NCI-H1417 treated with DMSO at 0.1 percent for 48 hours (cell line): ENCODE data around the gene SMIM38.

Experiments used
- DNase-seq: peaks from one replicate; lab custom pipeline; 2025; lab: John Stamatoyannopoulos, UW

Gene SMIM38

DNA sequence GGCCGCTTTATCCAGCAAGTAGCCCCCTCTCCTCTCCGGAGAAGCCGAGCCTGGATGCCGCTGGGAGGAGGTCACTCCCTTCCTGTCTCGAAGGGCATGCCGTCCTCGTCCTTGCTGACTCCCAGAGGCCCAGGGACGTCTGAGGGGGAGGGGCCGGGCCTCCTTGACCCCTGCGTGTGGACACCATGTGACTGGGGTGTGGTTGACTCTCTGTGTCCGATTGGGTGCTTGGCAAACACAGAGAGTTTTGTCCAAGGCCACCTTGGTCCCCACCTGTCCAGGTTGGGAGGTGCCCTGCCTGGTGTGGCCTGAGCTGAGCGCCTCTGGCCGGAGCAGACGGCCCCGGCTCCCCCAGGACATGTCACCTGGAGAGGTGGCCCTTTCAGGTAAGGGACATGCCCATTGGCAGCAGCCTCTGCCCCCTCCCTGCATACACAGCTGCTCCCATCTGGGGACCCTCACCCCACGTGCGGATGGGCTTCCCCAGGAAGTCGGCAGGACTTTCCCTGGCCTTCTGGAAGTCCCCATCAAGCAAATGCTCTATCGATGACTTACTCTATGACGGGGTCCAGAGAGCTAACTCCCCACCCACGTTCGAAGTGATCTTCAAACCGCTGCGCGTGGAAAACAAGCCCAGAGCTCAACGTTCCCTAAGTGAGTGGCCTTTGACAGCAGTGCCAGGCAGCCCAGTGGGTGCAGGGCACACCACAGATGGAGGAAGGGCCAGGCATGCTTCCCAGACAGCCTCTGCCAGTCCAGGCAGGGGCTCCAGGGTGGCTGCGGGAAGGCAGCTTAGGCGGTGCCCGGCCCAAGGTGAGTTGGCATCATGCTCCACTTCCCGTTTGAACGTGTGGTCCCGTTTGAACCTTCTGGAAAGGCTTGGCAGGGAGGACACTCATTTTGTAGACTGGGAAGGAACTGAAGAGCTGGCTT lies at the start of gene SMIM38:
Gene SMIM38 (plus strand): TSS at position 634 of the 933 bp plus-strand sequence. CDS start 1,912 bp downstream, outside the sequence.
- no peak for DNase-seq

DNA sequence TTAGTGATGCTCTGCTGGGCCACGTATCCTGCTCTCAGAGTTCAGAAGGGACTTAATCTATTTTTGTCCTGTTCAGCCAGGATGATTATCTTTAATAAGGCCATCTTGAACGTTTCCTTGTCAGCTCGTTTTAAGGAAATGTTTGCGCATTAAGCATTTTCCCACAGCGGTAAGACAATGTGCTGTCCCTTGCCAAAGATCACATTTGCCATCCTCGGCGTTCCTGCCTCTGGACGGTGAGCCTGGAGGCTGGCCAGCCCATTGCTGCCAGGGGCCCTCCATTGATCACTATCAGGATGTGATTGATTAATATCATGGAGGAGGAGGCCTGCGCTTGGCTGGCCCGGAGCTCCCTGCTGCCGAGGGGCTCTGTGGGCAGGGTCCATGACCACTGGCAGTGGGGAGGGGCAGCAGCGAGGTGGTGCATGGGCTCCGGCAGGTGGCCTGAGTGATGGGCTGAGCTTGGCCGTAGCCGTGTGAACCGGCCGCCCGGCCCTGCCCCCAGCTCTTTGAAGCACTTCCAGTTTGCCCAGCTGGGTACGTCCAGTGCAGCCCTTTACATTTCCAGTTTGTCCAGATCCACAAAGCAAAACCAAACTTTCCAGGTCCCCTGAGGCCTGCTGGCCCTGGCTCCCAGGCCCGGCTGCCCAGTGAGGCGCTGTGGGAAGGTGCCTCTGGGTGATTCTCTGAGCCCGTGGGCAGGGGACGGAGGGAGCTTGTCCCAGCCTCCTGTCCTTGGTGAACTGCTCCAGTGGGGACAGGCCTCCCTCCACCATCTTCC lies 49.5 kb upstream of the SMIM38 start:
- DNase-seq = no peak

DNA sequence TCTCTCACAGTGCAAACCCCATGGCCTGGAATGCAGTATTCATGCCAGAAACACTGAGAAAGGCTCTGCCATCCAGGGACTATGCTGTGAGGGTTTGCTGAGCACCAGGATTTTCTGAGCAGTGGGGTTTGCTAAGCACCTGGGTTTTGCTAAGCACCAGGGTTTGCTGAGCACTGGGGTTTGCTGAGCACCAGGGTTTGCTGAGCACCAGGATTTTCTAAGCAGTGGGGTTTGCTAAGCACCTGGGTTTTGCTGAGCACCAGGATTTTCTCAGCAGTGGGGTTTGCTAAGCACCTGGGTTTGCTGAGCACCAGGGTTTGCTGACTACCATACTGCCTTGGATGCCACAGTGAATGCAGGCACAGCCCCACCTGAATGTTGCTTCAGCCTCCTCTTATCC lies 48.3 kb upstream of the SMIM38 start:
- no peak for DNase-seq

DNA sequence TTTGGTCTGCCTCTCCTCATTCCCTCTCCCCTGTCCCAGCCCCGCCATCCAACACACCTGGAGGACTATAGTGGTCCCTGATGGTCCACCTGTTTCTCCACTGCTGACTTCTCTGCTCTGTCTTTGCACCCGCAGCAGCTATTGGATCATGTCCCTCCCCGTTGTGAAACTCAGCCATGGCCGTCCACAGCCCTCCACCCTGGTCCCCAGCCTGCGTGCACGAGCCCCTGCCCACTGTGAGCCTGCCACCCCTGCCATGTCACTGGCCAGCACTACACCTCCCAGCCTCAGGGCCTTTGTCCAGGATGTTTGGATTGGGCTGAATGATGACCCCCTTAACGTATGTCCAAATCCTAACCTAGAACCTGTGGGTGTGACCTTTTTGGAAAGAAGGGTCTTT lies 47.7 kb upstream of the SMIM38 start:
- DNase-seq = no peak

DNA sequence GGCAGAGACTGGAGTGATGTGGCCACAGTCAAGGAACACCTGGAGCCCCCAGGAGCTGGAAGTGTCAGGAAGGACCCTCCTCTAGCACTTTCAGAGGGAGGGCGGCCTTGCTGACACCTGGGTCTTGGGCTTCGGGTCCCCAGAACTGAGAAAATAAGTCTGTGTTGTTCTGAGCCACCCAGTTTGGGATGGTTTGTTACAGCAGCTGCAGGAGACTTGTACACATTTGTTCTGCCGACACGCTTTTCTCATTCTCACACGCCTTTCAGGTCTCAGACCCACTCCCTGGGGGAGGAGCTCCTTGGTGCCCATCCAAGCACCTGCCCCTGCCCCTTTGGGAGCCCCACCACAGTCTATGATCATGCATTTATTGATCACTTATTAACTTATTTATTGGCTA lies 47.2 kb upstream of the SMIM38 start:
- no peak for DNase-seq

DNA sequence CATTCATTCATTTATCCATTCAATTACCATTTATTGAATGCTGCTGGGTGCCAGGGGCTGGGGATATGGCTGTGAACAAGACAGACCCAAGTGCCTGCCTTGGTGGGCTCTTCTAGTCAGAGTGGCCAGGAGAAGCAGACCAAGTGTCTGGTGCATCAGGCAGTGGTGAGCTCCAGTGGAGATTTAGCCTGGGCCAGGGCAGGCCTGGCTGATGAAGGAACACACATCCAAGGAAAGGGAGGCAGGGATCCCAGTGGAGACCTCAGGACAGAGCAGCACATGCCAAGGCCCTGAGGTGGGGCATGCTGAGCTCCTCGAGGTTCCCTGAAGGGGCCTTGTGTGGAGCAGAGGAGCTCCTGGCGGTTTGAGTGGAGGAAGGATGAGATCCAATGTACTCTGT lies 46.6 kb upstream of the SMIM38 start:
- DNase-seq = no peak

DNA sequence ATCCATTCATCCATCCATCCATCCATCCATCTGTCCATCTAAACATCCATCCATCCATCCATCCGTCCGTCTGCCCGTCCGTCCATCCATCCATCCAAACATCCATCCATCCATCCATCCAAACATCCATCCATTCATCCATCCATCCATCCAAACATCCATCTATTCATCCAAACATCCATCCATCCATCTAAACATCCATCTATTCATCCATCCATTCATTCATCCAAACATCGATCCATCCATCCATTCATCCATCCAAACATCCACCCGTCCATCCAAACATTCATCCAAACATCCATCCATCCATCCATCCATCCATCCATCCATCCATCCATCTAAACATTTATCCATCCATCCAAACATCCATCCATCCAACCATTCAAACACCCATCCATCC lies 45.3 kb upstream of the SMIM38 start:
- no peak for DNase-seq

DNA sequence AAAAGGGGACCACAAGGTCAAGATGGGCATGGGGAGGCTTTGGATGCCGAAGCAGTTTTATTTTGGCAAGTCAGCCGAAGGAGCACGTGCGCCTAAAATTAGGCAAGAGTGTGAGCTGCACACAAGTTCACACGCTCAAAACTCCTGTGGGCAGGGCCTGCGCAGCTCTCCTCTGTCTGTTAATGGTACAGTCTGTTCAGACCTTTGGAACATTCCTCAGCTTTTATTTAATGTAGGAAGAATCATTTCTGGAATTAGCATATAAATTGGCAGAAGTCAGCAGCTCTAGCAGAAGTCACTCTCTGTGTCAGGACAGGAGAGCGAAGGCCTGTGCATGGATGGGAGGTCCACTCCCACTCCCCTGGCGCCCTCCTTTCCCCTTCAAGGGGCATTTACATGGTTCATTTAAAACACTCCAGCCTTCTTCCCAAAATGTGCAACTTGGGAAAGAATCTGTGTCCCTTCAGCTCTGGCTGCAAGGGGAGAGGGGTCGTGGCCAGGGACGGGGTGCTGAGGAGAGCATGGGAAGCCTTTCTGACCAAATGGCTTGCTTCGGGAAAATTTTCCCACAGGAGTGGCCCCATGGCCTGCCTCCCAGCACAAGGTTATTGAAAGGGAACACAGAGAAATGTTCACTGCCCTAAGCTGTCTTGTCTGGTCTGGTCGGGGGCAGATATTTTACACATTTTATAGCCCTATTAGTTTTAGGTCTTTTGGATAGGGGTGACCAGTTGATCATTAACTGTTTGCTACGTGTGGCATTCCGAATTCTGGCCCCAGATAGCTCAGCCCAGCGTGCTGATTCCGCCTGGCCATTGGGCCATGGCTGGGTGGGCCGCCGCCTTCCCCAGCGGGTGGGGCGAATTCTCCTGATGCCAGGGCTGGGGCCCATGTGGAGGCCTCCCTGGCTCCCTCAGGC lies 43.9 kb upstream of the SMIM38 start:
- DNase-seq = no peak

DNA sequence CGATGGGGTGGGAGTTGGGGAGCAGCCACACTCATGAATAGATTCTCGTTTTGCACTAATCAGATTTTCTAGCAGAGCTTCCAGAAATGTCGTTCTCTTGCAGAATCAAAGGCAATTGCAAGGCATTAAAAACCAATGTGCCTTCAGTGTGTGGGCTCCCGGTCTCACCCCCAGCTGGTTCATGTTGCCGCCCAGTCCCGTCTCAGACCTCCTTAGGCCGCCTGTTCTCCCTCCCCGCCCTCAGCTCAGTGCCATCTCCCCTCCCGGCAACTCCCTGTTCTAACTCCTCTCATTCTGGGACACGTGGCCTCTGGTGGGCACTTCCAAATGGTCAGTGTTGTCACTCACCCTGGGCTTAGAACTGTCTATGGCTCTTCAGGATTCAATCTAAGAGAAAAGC lies 42.5 kb upstream of the SMIM38 start:
- DNase-seq = no peak

DNA sequence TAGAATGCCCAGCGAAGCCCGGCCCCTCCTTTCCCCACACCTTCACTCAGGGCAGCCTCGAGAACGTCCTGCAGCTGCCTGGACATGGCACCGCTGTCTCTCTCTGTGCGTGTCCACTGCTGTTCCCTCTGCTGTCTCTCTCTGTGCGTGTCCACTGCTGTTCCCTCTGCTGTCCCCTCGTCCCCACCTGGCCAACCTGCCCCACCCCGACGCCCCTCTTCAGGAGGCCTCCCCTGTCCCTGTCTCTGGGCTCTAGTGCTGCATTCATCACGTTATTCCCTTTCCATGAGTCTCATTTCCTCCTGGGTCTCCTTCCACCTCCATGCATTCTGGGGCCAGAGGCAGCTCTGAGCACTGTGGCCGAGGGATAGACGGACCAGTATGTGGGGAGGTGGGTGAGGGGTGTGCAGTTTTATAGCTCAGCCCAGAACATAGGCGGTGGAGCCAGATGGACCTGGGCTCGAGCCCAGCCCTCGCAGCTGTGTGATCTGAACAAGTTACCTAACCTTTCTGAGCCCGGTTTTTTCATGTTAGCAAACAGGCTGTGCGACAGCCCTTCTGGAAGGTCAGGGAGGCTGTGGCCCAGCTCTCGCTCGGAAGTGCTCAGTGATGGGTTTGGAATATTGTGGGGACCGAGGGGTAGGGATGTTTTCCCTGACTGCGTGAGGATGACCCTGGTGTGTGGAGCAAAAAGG lies 41.9 kb upstream of the SMIM38 start:
- no peak for DNase-seq

DNA sequence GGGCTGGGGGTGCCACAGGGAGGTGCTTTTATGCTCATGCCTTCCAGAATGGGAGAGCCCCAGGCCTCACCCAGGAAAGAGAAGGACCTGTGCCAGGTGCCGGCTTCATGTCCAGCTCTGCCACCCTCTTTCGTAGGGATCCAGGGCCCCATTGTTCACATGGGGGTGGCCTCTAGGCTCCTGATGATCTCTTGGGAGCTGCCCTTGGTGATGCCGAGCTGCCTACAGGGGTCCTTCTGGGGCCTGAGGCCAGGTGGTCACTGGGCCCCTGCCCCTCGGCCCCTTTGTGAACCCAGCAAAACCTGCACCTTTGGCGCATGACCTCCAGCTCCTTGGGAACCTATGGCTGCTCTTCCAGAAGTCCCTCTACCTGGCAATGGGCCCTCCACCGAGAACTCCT lies 41.4 kb upstream of the SMIM38 start:
- DNase-seq = no peak

DNA sequence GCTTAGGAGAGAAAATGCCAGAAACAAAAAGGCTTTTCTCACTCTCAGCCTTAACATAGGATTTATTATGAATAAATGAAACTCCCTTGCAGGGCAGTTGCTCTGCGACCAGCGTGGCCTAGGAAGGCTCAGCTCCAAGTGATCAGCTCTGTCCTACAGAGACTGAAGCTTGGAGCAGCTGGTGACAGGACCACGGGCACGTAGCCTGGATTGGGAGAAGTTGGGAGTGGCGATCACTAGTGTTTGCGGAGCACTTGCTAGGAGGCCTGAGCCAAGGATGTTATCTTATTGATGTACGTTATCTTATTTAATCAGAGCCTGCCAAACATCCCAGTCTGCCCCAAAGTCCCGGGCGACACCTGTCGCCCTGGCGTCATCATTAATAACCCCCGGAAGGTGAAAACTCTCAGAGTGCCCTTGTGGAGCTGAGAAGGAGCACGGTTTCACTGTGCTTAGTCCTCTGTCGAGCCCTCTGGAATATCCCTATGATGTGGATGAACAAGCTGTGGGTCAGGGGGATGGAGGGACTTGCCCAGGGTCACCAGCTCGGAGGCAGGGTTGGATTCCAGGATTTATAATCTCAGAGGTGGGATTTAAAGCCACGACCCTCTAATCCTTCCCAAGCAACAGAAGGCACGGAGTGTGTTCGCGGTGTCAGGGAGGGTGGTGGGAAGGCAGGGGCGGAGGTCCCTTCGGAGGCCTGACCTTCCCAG lies 40.8 kb upstream of the SMIM38 start:
- DNase-seq = no peak

DNA sequence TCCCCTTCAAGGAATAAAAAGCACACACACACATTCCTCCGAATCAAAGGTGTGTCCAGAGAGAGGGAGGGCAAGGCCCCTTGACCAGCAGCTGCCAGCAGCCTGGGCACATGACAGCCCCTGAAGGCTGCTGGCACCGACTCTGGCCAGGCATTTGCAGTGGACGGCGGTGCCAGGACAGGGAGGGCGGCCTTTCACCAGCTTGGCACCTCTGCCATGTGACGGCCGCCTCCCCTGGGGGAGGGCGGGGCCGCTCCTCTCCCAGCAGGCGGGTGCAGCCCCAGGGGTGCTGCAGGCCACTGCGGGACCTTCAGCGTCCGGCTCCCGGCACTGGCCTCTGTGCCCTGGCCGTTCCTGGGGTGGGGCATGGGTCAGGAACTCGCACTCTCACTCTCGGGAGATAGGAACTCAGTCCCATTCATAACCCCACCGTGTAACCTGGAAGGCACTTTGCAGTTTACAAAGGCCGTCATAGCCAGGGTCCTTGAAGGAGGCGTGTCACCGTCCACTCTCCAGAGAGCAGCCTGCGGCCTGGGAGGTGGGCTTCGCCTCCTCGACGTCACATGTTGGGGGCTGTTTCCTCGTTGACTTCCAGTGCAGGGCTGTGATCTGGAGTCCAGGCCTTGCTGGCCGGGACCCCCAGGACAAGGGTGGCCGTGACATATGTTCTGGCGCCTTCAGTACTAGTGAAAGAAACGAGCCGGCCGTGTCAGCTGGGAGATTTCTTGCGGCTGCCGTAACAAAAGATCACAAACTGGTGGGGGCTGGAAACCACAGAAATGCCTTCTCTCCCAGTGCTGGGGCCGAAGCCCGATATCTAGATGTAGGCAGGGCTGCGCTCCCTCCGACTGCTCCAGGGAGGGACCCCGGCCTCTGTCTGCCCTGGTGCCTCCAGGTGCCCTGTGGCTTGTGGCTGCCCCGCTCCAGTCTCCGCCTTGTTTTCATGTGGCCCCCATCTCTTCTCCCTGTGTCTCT lies 39.9 kb upstream of the SMIM38 start:
- no peak for DNase-seq

DNA sequence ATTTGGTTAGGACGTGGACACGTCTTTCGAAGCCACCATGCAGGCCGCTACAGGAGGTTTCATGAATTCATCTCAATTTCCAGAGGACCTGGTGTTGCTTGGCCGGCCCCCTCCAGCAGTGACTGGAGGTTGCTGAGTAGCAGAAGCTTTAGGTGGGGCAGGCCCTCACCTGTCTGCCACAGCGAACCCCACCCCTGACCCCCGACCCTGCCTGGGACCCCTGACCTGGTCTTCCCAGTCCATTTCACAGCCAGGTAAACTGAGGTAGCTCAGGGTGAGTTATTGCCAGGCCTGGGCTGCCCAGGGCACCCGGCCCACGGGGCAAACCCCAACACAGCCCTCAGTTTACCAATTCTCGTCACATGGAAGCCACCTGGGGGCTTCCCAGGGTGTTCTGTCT lies 39.1 kb upstream of the SMIM38 start:
- DNase-seq = no peak

DNA sequence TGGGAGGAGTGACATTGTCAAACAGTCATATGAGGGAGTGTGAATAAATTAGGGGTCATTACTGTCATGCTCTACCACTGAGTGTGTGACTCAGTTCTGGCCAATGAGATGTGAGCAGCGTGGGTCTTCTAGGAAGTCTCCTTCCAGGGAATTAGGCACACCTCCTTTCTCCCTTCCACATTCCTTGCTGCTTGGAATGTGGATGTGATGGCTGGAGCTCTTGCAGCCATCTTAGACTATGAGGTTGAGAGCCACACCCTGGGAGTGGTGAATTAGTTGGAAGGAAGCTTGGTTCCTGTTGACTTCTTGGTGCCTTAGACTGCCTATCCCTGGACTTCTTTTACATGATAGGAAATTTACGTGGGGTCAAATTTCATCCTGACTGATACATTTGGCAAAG lies 36.5 kb upstream of the SMIM38 start:
- DNase-seq = no peak

DNA sequence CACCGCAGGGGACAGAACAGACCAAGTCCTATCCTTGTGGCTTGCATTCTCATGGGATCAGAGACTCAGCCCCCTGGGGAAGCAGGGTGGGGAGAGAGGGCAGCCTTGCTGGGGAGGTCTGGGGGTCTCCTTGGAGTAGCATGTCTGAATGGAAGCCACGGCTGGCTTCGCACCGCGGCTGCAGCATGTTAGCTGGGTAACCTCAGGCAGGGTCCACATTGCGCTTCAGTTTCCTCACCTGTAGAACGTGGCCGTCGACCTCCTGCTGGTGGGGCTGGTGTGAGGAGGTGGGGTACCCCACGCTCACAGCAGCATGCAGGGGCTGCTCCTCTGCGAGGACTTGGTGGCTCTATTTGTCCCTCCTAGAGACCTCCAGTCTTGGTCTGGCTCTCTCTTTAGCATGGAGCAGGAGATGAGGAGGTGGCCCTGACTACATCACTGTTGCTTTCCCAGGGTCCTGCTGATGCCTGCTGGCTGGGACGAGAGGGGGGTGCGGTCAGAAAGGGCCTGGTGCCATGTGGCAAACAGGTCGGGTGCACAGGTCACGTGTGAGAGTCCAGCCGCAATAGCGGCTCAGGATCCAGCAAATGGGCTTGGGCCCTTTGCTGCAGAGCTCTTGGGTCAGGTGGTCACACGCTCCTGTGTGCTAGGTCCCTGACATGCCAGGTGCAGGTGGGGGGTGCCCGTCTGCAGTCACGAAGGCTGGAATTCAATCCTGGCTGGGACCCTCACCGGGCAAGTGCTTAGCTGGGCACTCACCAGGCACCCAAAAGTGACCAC lies 35.4 kb upstream of the SMIM38 start:
- DNase-seq = no peak

DNA sequence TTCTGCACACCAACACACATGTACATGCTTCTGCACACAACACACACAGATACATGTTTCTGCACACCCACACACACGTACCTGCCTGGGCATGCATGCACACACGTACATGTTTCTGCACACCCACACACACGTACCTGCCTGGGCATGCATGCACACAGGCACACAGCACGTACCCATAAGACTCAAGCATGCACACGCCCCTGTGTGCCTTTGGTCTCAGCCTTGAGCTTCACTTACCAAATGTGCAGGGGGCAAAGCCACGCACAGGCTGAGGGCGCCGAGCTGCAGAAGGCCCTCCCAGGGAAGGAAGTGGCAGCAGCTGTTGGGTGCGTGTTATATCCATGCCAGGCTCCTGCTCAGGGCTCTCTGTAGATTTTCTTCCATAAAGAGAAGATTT lies 34.7 kb upstream of the SMIM38 start:
- no peak for DNase-seq

DNA sequence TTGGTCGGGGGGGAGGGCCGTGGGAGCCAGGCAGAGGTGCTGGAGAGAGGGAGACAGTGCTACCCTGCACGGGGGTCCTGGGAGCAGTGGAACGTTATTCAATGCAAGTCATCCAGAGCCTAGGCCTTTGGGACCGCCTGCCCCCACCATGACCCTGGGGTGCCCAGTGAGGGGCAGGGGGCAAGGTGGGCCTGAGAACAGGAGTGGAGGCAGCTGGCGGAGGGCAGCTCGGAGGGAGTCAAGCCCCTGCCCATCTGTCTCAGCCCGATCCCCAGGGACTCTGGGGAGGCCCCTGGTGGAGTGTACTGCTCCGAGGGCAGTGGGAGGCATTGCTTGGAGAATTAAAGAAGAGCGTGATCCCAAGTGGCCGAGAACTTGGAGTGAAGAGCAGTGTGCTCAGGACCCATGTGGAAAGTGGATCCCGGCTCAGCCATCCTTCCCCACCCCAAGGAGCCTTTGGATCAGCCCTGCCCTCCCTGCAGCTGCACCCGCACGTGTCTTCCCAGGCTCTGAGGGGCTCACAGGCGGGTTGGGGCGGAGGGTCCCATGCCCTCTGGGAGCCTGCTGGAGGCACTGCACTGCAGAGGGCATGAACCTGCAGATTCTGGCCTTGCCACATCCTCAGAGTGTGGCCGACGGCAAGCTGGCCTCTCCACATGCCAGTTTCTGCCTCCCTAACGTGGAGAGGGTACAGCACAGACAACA lies 34.0 kb upstream of the SMIM38 start:
- DNase-seq = no peak
